AG09309 (cell line): ENCODE results near the gene ATP7B.

Experiments used
- DNase-seq: peaks from one replicate; pipeline ENCODE4 v3.0.0-alpha.2; 2010; ENCODE audit warnings: low read depth
- H3K4me3 ChIP-seq: 2 replicates; pipeline ENCODE4 v1.5.1; 2011; ENCODE audit warnings: mild to moderate bottlenecking, low read depth, low read length, moderate library complexity; ENCODE audit not compliant: control insufficient read depth
- TF ChIP-seq, protein P1 (sequence below): IDR thresholded peaks from 2 replicates; pipeline ENCODE4 v1.5.1; 2011; ENCODE audit warnings: mild to moderate bottlenecking, low read depth, low read length, inconsistent platforms; ENCODE audit not compliant: insufficient read depth, control insufficient read depth; ENCODE audit errors: missing control alignments

The ATP7B gene

GRCh38 chr13:51885651-51886050, 125.6 kb downstream of the ATP7B start:
- TF ChIP-seq, protein P1, sequence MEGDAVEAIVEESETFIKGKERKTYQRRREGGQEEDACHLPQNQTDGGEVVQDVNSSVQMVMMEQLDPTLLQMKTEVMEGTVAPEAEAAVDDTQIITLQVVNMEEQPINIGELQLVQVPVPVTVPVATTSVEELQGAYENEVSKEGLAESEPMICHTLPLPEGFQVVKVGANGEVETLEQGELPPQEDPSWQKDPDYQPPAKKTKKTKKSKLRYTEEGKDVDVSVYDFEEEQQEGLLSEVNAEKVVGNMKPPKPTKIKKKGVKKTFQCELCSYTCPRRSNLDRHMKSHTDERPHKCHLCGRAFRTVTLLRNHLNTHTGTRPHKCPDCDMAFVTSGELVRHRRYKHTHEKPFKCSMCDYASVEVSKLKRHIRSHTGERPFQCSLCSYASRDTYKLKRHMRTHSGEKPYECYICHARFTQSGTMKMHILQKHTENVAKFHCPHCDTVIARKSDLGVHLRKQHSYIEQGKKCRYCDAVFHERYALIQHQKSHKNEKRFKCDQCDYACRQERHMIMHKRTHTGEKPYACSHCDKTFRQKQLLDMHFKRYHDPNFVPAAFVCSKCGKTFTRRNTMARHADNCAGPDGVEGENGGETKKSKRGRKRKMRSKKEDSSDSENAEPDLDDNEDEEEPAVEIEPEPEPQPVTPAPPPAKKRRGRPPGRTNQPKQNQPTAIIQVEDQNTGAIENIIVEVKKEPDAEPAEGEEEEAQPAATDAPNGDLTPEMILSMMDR = no peak
- H3K4me3 ChIP-seq = no peak overlapping the region
- no peak for DNase-seq

DNA sequence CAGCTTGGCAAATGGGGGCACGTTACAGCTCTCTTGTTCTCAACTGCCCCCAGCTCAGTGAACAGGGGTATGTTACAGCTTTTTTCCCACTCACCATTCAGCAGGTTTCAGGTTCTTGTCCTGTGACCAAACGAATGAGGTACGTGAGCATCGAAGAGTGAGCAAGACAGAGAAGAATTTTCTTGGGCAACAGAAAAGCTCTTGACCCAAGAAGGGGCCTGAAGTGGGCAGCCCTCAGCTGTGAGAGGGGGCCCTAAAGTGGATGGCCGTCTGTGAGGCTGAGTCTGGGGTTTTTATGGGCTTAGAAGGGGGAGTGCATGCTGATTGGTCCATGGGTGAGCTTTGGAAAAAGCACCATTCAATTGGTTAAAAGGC, 128.0 kb downstream of the ATP7B start:
- no peak for DNase-seq
- TF ChIP-seq, protein P1 = no peak
- no peak overlapping the region for H3K4me3 ChIP-seq
